Skeletal muscle cell (primary cell): ENCODE measurements around the gene KLHL22.
"Not testable (repeated sequence)": the region's sequence is repeated elsewhere in the genome, so short reads cannot be mapped to it uniquely, and the experiment has no call there.

Experiments used
- DNase-seq: peaks from one replicate; pipeline ENCODE4 v3.0.0-alpha.2; 2010; ENCODE audit warnings: low read depth
- H3K4me3 ChIP-seq: 2 replicates; pipeline ENCODE4 v1.5.1; 2011; ENCODE audit warnings: low read depth, mild to moderate bottlenecking, control low read depth, low read length, moderate library complexity

KLHL22 gene

DNA sequence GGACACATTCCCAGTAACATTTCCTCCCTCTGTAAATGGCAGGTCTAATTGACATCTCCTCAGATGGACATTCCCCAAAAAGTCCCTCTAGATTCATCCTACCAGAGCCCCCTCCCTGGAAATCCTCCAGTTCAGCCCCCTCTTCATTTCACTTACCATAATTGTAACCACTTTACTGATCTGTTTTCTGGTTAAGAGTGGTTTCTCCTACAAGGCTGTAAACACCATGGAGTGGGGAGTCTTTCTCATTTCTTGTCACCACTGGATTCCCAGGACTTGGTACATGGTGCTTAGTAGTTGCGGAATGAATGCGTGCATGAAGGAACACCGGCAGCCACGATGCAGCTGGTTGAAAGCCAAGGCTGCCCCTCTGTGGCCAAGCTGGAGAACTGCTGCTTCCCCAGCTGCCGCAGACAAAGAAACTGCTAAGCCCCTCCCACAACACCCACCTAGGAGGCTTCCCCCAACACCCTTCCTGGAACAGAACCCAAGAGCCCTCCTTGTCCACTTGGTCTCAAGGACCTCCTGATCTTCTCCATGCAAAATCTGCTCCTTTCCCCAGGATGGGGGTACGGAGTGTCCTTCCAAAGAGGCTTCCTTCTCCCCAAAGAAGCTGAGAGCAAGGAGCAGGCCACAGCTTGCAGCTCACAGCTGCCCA, 39.4 kb downstream of the KLHL22 start:
- no peak overlapping the region for H3K4me3 ChIP-seq
- peak; percentile 55 for DNase-seq

DNA sequence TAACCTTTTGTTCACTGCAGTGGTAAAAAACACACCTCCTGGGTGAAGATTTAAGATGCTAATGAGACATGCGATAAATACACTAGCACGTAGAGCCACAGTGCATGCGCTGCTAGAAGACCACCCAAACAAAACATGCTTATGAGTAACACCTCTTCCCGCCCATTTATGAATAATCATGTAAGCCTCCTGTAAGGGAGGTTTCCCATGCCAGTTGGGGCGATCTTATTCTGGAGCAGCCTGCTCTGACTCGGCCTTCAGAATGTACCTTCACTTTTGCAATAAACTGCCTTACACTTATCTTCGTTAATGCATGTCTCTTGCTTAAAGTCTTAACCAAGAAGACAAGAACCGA, 39.9 kb downstream of the KLHL22 start:
- no peak for DNase-seq
- no peak overlapping the region for H3K4me3 ChIP-seq

GRCh38 chr22:20453222-20453621, 42.4 kb downstream of the KLHL22 start:
- DNase-seq = no peak
- no peak overlapping the region for H3K4me3 ChIP-seq

- H3K4me3 ChIP-seq = no peak overlapping the region
- DNase-seq = no peak
These were observed 43.7 kb downstream of the KLHL22 start for GRCh38 chr22:20451920-20452319.

DNA sequence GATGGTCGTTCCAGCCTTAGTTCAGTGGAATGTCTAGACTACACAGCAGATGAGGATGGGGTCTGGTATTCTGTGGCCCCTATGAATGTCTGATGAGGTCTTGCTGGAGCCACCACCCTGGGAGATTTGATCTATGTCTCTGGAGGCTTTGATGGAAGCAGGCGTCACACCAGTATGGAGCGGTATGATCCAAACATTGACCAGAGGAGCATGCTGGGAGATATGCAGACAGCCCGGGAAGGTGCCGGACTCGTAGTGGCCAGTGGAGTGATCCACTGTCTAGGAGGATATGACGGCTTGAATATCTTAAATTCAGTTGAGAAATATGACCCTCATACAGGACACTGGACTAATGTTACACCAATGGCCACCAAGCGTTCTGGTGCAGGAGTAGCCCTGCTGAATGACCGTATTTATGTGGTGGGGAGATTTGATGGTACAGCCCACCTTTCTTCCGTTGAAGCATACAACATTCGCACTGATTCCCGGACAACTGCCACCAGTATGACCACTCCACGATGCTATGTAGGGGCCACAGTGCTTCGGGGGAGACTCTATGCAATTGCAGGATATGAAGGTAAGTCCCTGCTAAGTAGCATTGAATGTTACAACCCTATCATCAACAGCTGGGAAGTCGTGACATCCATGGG, 44.3 kb downstream of the KLHL22 start:
- not testable (repeated sequence) for DNase-seq, H3K4me3 ChIP-seq

DNA sequence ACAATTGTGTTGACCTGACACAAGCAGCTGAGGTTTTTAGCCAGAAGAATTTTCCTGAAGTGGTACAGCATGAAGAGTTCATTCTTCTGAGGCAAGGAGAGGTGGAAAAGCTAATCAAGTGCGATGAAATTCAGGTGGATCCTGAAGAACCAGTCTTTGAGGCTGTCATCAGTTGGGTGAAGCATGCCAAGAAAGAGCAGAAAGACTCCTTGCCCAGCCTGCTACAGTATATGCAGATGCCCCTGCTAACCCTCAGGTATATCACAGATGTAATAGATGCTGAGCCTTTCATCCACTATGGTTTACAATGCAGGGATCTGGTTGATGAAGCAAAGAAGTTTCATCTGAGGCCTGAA, 45.1 kb downstream of the KLHL22 start:
- H3K4me3 ChIP-seq = no peak overlapping the region
- DNase-seq = no peak

- H3K4me3 ChIP-seq = no peak overlapping the region
- DNase-seq = no peak
These were observed 45.6 kb downstream of the KLHL22 start for GRCh38 chr22:20449819-20450550.

DNA sequence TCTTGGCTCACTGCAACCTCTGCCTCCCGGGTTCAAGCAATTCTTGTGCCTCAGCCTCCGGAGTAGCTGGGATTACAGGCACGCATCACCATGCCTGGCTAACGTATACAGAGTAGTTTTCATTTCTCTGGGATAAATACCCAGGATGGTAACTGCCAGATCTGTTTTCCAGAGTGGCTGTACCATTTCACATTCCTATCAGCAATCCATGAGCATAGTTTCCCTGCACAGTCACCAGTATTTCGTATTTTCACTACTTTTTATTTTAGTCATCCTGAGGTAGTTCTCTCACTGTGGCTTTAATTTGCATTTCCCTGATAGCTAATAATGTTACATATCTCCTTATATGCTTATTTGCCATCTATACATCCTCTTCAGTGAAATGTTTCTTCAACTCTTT, 47.0 kb downstream of the KLHL22 start:
- no peak overlapping the region for H3K4me3 ChIP-seq

DNA sequence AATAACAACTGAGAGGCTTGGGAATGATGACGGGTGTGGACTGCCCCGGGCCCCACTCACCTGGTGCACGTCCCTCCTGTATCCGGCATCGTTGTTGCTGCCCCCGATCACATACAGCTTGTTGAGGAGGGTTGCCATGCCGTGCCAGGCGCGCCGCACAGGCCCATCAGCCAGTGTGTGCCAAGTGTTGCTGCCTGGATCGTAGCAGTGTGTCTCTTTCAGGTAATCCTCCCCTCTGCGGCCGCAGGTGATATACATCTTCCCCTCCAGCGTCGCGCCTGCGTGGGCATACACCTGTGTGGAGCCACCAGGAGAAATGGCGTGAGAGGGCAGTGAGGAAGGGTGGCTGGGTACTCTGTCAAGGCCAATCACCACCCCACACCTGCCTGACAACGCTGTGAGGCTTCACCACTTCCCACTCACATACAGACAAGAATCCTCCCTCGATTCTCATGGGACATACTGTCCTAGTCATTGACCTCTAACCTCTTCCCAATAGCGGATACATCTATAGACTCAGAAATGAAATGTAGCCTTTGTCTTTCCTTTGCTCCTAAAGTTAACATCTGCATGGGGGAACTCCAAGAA, 49.1 kb downstream of the KLHL22 start:
- H3K4me3 ChIP-seq = no peak overlapping the region
- DNase-seq = no peak

More for the DNA sequence above, 47.0 kb downstream of the KLHL22 start:
- DNase-seq = no peak

GRCh38 chr22:20444325-20444724, 51.3 kb downstream of the KLHL22 start:
- no peak overlapping the region for H3K4me3 ChIP-seq
- DNase-seq = no peak

DNA sequence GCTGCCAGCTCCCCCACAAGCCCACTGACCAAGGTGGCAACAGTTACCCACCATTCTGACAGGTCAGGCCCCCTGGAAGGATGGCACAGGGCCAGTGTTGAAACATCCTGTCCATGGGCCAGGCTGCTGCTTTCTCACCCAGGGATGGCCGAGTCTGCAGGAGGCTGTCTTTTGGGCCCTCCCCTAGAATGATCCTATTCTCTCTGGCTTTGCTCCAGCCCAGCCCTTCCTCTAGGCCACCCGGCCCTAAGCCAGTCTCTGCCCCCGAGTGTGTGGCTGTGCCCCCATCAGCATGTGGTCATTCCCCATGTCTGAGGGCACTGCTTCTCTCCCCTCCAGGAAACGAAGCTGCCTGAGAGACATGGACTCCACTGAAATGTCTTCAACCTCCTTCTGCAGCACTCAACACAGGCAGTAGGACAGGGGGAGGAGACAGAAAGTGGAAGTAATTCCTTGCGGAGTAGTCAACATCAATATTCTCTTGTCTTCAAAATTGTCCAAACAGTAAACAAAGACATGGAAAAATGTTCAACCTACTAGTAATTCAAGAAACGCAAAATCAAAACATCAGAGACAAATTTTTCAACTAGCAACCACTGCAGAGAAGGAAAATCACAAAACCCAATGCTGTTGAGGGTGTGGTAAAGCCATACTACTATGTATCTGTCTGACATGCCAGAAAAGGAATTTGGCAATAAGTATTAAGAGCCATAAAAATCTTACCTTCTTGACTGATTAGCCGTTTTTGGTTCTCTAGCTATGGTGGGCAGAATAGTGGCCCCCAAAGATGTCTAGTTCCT, 52.9 kb downstream of the KLHL22 start:
- no peak overlapping the region for H3K4me3 ChIP-seq
- no peak for DNase-seq

- DNase-seq = no peak
- H3K4me3 ChIP-seq = no peak overlapping the region
These were observed 53.7 kb downstream of the KLHL22 start for GRCh38 chr22:20441631-20442484.

DNA sequence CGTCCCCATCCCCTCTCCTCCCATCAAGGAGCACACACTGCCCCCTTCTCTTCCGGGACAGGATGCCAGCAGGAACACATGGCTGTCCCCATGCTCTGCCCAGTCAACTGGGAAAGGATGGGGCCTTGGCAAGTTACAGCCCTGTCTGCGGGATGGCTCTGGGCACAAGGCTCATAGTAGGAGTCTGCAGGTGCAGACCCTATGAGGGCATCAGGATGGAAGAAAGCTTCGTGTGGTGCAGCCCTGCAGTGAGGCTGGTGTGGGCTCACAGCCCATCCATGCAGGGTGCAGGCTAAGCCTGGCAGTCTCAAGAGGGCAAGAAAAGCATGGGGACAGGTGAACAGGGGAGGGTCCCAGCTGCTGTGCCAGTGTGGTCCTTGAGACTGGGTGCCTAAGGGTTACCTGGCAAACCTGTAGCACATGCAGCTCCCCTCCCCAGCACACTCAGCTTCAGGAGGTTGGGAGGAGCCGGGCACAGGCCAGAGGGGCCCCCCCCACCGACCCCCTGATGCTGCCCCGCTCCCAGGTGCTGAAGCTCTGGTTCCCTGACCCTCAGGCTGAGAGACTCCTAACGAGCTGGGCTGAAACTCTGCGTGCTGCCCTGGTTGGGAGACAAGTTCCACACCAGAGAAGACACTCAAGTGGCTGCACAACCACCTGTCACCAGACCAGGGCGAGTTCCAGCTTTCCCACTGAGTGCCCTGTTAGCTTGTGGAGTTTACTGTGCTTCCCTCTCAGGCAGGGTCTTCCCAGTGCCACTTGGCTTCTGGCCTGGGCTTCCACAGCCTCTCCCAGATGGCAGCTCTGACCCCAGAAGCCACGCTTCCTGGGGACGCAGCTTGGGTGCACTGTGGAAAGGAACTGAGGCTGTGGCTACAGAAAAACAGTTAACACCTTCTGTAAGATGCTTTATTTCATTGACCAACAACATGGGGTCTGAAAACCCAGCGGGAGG, 54.7 kb downstream of the KLHL22 start:
- no peak overlapping the region for H3K4me3 ChIP-seq
- DNase-seq = no peak

GRCh38 chr22:20439928-20440575, 55.5 kb downstream of the KLHL22 start:
- DNase-seq = no peak
- H3K4me3 ChIP-seq = no peak overlapping the region

- no peak overlapping the region for H3K4me3 ChIP-seq
- no peak for DNase-seq
These were observed 56.1 kb downstream of the KLHL22 start for GRCh38 chr22:20439556-20439927.

DNA sequence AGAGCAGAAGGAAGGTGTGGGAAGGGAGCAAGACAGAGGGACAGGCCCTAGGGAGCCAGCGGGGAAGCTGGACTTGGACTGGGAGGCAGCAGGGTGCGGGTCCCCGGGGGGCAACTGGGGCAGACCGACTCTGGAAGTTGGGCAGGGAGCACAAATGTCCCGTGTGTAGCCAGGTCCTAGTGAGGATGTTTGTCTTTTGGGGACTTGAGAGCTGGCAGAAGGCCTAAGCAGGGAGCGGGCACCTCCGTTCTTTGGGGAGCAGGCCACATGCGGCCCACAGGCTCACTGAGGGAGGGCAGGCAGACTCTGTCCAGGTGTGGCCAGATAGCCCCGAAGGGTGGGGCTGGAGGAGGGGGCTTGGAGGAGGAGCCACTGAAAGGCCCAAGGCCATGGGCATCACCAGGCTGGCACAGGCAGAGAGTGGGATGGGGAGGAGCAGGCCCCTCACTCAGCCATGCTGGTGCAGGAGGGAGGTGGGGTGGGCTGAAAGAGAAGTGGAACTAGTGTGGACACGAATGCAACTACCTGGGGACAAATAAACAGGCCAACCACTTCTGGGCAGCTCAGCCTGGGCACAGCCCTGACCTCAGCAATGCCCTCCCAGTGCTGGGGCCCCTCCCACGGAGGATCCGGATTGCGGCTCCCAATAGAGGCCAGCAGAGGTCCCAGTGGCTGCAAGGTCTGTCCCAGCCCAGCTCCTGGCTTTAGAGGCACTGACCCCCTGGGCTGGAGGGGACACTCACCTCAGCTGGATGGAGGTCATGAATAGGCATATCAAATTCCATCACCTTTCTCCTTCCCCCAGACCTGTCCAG, 56.7 kb downstream of the KLHL22 start:
- H3K4me3 ChIP-seq = peak overlapping the region; percentile 97
- no peak for DNase-seq

GRCh38 chr22:20438427-20438677, 57.2 kb downstream of the KLHL22 start:
- DNase-seq = no peak
- H3K4me3 ChIP-seq = peak overlapping the region; percentile 97
